ENCODE results near the gene APBA2.

The APBA2 gene

GRCh38 chr15:29093696-29094343 lies 208.0 kb downstream of the APBA2 start:
- no peak for DNase-seq

GRCh38 chr15:29094711-29095110 lies 208.9 kb downstream of the APBA2 start:
- peak; percentile 57 for DNase-seq

- DNase-seq: no peak
Observed at GRCh38 chr15:29095746-29096145, 210.0 kb downstream of the APBA2 start.

- DNase-seq: no peak
Observed at GRCh38 chr15:29097168-29097567, 211.4 kb downstream of the APBA2 start.

GRCh38 chr15:29097971-29098370 lies 212.2 kb downstream of the APBA2 start:
- peak; percentile 31 for DNase-seq

- DNase-seq: no peak
Observed at GRCh38 chr15:29098652-29099051, 212.9 kb downstream of the APBA2 start.

- DNase-seq: no peak
Observed at GRCh38 chr15:29099131-29099880, 213.5 kb downstream of the APBA2 start.

GRCh38 chr15:29100486-29101000 lies 214.8 kb downstream of the APBA2 start:
- no peak for DNase-seq

GRCh38 chr15:29101491-29101890 lies 215.7 kb downstream of the APBA2 start:
- DNase-seq: no peak

GRCh38 chr15:29102173-29102794 lies 216.5 kb downstream of the APBA2 start:
- DNase-seq: peak; percentile 73

GRCh38 chr15:29102911-29103823 lies 217.4 kb downstream of the APBA2 start:
- no peak for DNase-seq

- peak; percentile 83 for DNase-seq
Observed at GRCh38 chr15:29103824-29104565, 218.2 kb downstream of the APBA2 start.

GRCh38 chr15:29104566-29104880 lies 218.7 kb downstream of the APBA2 start:
- DNase-seq: no peak

- peak; percentile 10 for DNase-seq
Observed at GRCh38 chr15:29105151-29105854, 219.5 kb downstream of the APBA2 start.

- DNase-seq: no peak
Observed at GRCh38 chr15:29106116-29106515, 220.3 kb downstream of the APBA2 start.

- no peak for DNase-seq
Observed at GRCh38 chr15:29106551-29107290, 220.9 kb downstream of the APBA2 start.

- no peak for DNase-seq
Observed at GRCh38 chr15:29107291-29107890, 221.6 kb downstream of the APBA2 start.

GRCh38 chr15:29107971-29108645 lies 222.3 kb downstream of the APBA2 start:
- no peak for DNase-seq

GRCh38 chr15:29109762-29110161 lies 224.0 kb downstream of the APBA2 start:
- DNase-seq: no peak

- no peak for DNase-seq
Observed at GRCh38 chr15:29110176-29110575, 224.4 kb downstream of the APBA2 start.
